Measurements from ENCODE around the gene PIGW. TPM values are rescaled to one million over a fixed set of nuclear protein-coding genes. Genes with fewer than 3 reads are reported as not detected.

The PIGW gene
- total RNA-seq, 1 experiment from 2014 or later = 8.0 TPM

DNA sequence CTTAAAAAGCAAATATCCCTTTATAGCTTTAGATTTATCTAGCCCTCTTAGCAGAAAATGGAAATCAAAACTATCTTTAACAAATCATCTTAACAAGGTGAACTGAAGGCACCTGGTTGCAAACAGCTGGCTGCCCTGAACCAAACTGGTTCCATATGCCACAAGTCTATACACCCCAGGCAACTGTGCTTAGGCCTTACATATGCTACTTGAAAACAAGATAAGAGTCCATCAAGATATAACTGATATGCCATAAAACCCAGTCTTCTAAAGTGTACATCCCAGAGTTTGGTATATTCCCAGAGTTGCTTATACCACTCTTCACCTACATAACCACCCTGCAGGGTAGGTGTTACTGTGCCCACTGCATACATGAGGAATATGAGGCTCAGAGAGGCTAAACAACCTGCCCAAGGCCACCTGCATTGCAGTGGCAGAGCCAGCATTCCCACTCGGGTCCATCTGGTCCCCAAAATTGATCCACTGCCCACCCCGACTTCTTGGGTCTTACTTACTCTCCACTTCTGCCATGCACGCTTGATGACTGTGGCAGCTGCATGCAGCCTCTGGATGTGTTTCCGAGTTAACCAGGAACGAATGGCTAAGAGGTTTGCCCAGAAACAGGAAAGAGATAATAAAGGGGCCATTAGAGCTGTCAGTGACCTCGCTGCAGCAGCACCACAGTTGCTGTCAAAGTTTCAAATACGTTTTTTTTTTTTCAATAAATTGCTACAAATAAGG, 36.1 kb upstream of the PIGW start:
- CTCF ChIA-PET = no interaction called here
- peaks cover 3% of the 10 kb centered on the region; the same call in 1 of the 2 replicates for H4K20me1 ChIP-seq (ENCODE audit: insufficient read depth)
- H3K9me3 ChIP-seq (ENCODE audit: insufficient read depth, low read depth) = no peaks in the 10 kb centered on the region
- no peak for TF ChIP-seq EZH2 (IDR thresholded peaks at IDR 0.05; ENCODE audit: low read depth)
- TF ChIP-seq, protein P1, sequence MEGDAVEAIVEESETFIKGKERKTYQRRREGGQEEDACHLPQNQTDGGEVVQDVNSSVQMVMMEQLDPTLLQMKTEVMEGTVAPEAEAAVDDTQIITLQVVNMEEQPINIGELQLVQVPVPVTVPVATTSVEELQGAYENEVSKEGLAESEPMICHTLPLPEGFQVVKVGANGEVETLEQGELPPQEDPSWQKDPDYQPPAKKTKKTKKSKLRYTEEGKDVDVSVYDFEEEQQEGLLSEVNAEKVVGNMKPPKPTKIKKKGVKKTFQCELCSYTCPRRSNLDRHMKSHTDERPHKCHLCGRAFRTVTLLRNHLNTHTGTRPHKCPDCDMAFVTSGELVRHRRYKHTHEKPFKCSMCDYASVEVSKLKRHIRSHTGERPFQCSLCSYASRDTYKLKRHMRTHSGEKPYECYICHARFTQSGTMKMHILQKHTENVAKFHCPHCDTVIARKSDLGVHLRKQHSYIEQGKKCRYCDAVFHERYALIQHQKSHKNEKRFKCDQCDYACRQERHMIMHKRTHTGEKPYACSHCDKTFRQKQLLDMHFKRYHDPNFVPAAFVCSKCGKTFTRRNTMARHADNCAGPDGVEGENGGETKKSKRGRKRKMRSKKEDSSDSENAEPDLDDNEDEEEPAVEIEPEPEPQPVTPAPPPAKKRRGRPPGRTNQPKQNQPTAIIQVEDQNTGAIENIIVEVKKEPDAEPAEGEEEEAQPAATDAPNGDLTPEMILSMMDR (conservative IDR thresholded peaks at IDR 0.05) = no peak
- POLR2A ChIA-PET (ENCODE audit: unreplicated experiment) = interaction anchor here (0.6 kb wide), 1 partner anchor 737 kb away, joined by 3 read pairs; no protein-coding TSS in a partner anchor
- no peak for DNase-seq
- no peaks in the 10 kb centered on the region for H3K4me1 ChIP-seq (replicated peaks; ENCODE audit: insufficient read depth)
- peaks cover 17% of the 10 kb centered on the region; the same call in 1 of the 2 replicates for H3K36me3 ChIP-seq (ENCODE audit: low read depth)
- no peak overlapping the region for H2AFZ ChIP-seq
- BruUV-seq (replicated peaks) = no TSS peak
- no peak overlapping the region for H3K4me3 ChIP-seq
- H3F3A ChIP-seq (ENCODE audit: insufficient read depth, low read depth) = peaks cover 17% of the 10 kb centered on the region; the same call in 1 of the 2 replicates
- no peak overlapping the region for H3K4me2 ChIP-seq
- no peaks in the 10 kb centered on the region for H3K79me2 ChIP-seq (ENCODE audit: low read depth)
- intact Hi-C loops (cut with micrococcal nuclease; ENCODE audit: unreplicated experiment) = no loop called here
- H3K27me3 ChIP-seq (ENCODE audit: insufficient read depth, low read depth) = no peaks in the 10 kb centered on the region
- H3K9me2 ChIP-seq (ENCODE audit: insufficient read depth) = no peaks in the 10 kb centered on the region
- no peak overlapping the region for H3K27ac ChIP-seq

DNA sequence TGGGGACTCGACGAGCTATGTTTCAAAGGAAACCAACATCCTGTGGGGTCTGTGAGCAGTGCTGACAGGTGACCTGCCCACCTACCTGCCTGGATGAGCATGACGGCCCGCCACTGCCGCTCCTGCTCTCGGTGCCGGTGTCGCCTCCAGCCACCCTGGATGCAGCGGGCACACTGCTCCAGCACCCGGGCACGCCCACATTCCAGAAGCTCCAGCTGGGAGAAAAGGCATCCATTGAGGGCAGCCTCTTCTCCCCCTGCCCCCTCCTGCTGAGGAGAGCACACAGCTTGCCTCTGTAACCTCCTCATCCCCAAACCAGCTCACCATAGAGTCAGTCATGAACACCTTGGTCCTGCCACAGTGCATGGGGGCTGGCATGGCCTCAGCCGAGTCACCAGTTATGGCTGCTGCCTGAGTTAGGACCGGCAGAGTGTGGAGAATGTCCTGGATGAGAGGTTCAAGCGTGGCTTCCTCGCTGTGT, 34.0 kb upstream of the PIGW start:
- CTCF ChIA-PET = no interaction called here
- H3K36me3 ChIP-seq (ENCODE audit: low read depth) = peaks cover 8% of the 10 kb centered on the region; the same call in 1 of the 2 replicates
- no peaks in the 10 kb centered on the region; the same call in 1 of the 2 replicates for H4K20me1 ChIP-seq (ENCODE audit: insufficient read depth)
- no peak overlapping the region for H2AFZ ChIP-seq
- H3K79me2 ChIP-seq (ENCODE audit: low read depth) = no peaks in the 10 kb centered on the region
- no peaks in the 10 kb centered on the region for H3K27me3 ChIP-seq (ENCODE audit: insufficient read depth, low read depth)
- POLR2A ChIA-PET (ENCODE audit: unreplicated experiment) = no interaction called here
- H3K4me2 ChIP-seq = no peak overlapping the region
- TF ChIP-seq, protein P1 (conservative IDR thresholded peaks at IDR 0.05) = no peak
- no peak for TF ChIP-seq EZH2 (IDR thresholded peaks at IDR 0.05; ENCODE audit: low read depth)
- H3K27ac ChIP-seq = no peak overlapping the region
- intact Hi-C loops (cut with micrococcal nuclease; ENCODE audit: unreplicated experiment) = no loop called here
- no peaks in the 10 kb centered on the region for H3K9me3 ChIP-seq (ENCODE audit: insufficient read depth, low read depth)
- H3K9me2 ChIP-seq (ENCODE audit: insufficient read depth) = no peaks in the 10 kb centered on the region
- no peak overlapping the region for H3K4me3 ChIP-seq
- no TSS peak for BruUV-seq (replicated peaks)
- peaks cover 6% of the 10 kb centered on the region; the same call in 1 of the 2 replicates for H3F3A ChIP-seq (ENCODE audit: insufficient read depth, low read depth)
- DNase-seq = peak in 1 of 2 experiments; percentile 7
- no peaks in the 10 kb centered on the region for H3K4me1 ChIP-seq (replicated peaks; ENCODE audit: insufficient read depth)

DNA sequence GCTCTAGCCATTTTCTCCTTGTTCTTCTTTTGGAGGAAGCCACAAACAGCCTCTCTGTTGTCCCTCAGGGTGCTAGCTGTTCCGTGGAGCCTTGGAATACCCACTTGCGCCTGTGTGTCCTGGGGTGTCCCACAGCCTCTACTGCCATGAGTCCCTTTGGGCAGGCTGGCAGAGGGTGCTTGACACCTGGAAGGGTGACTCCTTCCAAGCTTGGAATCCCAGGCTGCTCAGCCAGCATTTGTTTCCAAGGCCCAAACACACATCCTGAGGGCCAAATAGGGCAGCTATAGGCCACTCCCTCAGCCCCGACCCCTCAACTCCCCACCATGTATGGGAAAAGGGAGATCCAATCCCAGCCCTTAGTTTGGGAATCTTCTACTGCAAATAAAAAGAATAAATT, 33.4 kb upstream of the PIGW start:
- no peak for DNase-seq
- intact Hi-C loops (cut with micrococcal nuclease; ENCODE audit: unreplicated experiment) = no loop called here
- Histone ChIP-seq H3K9me2 (ENCODE audit: insufficient read depth) (no peaks in the 10 kb centered on the region), H3F3A (ENCODE audit: insufficient read depth, low read depth) (peaks cover 6% of the 10 kb centered on the region; the same call in 1 of the 2 replicates), H3K4me2 (no peak overlapping the region), H3K27me3 (ENCODE audit: insufficient read depth, low read depth) (no peaks in the 10 kb centered on the region), H3K4me3 (no peak overlapping the region), H3K79me2 (ENCODE audit: low read depth) (no peaks in the 10 kb centered on the region), H4K20me1 (ENCODE audit: insufficient read depth) (no peaks in the 10 kb centered on the region; the same call in 1 of the 2 replicates), H3K4me1 (replicated peaks; ENCODE audit: insufficient read depth) (no peaks in the 10 kb centered on the region), H3K27ac (no peak overlapping the region), H2AFZ (no peak overlapping the region), H3K36me3 (ENCODE audit: low read depth) (peaks cover 4% of the 10 kb centered on the region; the same call in 1 of the 2 replicates), H3K9me3 (ENCODE audit: insufficient read depth, low read depth) (no peaks in the 10 kb centered on the region)
- BruUV-seq (replicated peaks) = no TSS peak
- ChIA-PET POLR2A (ENCODE audit: unreplicated experiment) (no interaction called here), CTCF (no interaction called here)
- TF ChIP-seq, protein P1 (conservative IDR thresholded peaks at IDR 0.05) = no peak
- TF ChIP-seq EZH2 (IDR thresholded peaks at IDR 0.05; ENCODE audit: low read depth) = no peak
